H9 (cell line): ENCODE results near the gene RBMS3. TPM values are rescaled to one million over a fixed set of nuclear protein-coding genes. Genes with fewer than 3 reads are reported as not detected.

Experiments used
- DNase-seq: peaks from one replicate; pipeline ENCODE4 v3.0.0-alpha.2; 2017
- H2AFZ ChIP-seq: one replicate; pipeline ENCODE4 v1.6.1; 2013; ENCODE audit warnings: mild to moderate bottlenecking, low read length, control low read depth, moderate library complexity
- H2AK5ac ChIP-seq: 2 replicates; pipeline ENCODE4 v1.6.1; 2013; ENCODE audit warnings: low read length, control low read depth, mixed read lengths; ENCODE audit not compliant: insufficient read length
- H2BK120ac ChIP-seq: one replicate; pipeline ENCODE4 v1.6.1; 2013; ENCODE audit warnings: low read depth, mild to moderate bottlenecking, low read length, control low read depth, inconsistent platforms; ENCODE audit not compliant: poor library complexity, severe bottlenecking
- H2BK12ac ChIP-seq: 2 replicates; pipeline ENCODE4 v1.6.1; 2013; ENCODE audit warnings: low read length, control low read depth, mixed read lengths, low read depth; ENCODE audit not compliant: insufficient read length
- H2BK15ac ChIP-seq: 2 replicates; pipeline ENCODE4 v1.6.1; 2013; ENCODE audit warnings: low read depth, low read length, control low read depth
- H2BK20ac ChIP-seq: one replicate; pipeline ENCODE4 v1.6.1; 2013; ENCODE audit warnings: low read depth, mild to moderate bottlenecking, low read length, control low read depth, inconsistent platforms; ENCODE audit not compliant: poor library complexity, severe bottlenecking
- H2BK5ac ChIP-seq: 2 replicates; pipeline ENCODE4 v1.6.1; 2013; ENCODE audit warnings: low read length, control low read depth, mixed read lengths; ENCODE audit not compliant: insufficient read length
- H3K14ac ChIP-seq: 2 replicates; pipeline ENCODE4 v1.6.1; 2013; ENCODE audit warnings: low read length, control low read depth; ENCODE audit not compliant: insufficient read depth
- H3K18ac ChIP-seq: 2 replicates; pipeline ENCODE4 v1.6.1; 2013; ENCODE audit warnings: low read depth, mild to moderate bottlenecking, mixed read lengths, low read length, control low read depth; ENCODE audit not compliant: insufficient read length
- H3K23ac ChIP-seq: 2 replicates; pipeline ENCODE4 v1.6.1; 2013; ENCODE audit warnings: low read length, control low read depth, mixed read lengths, low read depth; ENCODE audit not compliant: insufficient read length
- H3K23me2 ChIP-seq: 2 replicates; pipeline ENCODE4 v1.6.1; 2013; ENCODE audit warnings: low read depth, mild to moderate bottlenecking, mixed read lengths, low read length, control low read depth; ENCODE audit not compliant: insufficient read length, poor library complexity, severe bottlenecking
- H3K27ac ChIP-seq: 2 replicates; pipeline ENCODE4 v1.5.1; 2013; ENCODE audit warnings: low read length, control low read depth, mixed read lengths, low read depth; ENCODE audit not compliant: insufficient read length
- H3K27me3 ChIP-seq: 2 replicates; pipeline ENCODE4 v1.6.1; 2013; ENCODE audit warnings: low read length, control low read depth, inconsistent platforms; ENCODE audit not compliant: insufficient read depth
- H3K4ac ChIP-seq: 2 replicates; pipeline ENCODE4 v1.6.1; 2013; ENCODE audit warnings: low read depth, mild to moderate bottlenecking, control low read depth, inconsistent platforms, low read length, moderate library complexity
- H3K4me1 ChIP-seq: 2 replicates; pipeline ENCODE4 v1.6.1; 2013; ENCODE audit warnings: low read length, control low read depth, inconsistent platforms; ENCODE audit not compliant: insufficient read depth
- H3K4me2 ChIP-seq: 2 replicates; pipeline ENCODE4 v1.6.1; 2013; ENCODE audit warnings: low read length, control low read depth, mixed read lengths; ENCODE audit not compliant: insufficient read length, insufficient read depth
- H3K56ac ChIP-seq: 2 replicates; pipeline ENCODE4 v1.6.1; 2013; ENCODE audit warnings: low read depth, mild to moderate bottlenecking, mixed read lengths, low read length, control low read depth; ENCODE audit not compliant: insufficient read length
- H3K79me1 ChIP-seq: 2 replicates; pipeline ENCODE4 v1.6.1; 2013; ENCODE audit warnings: low read depth, mild to moderate bottlenecking, moderate library complexity, low read length, control low read depth, inconsistent platforms; ENCODE audit not compliant: insufficient read depth, poor library complexity, severe bottlenecking
- H3K79me2 ChIP-seq: 2 replicates; pipeline ENCODE4 v1.6.1; 2013; ENCODE audit warnings: low read length, control low read depth, inconsistent platforms; ENCODE audit not compliant: insufficient read depth
- H3K9ac ChIP-seq: 2 replicates; pipeline ENCODE4 v1.6.1; 2013; ENCODE audit warnings: low read length, control low read depth, mixed read lengths; ENCODE audit not compliant: insufficient read length; ENCODE audit errors: extremely low read depth
- H3K9me3 ChIP-seq: one replicate; pipeline ENCODE4 v1.6.1; 2013; ENCODE audit warnings: low read depth, low read length, inconsistent platforms; ENCODE audit not compliant: control insufficient read depth
- H3T11ph ChIP-seq: one replicate; pipeline ENCODE4 v1.6.1; 2013; ENCODE audit warnings: mild to moderate bottlenecking, low read length, control low read depth, inconsistent platforms
- H4K20me1 ChIP-seq: one replicate; pipeline ENCODE4 v1.6.1; 2013; ENCODE audit not compliant: control insufficient read depth, insufficient read length, insufficient read depth
- H4K5ac ChIP-seq: 2 replicates; pipeline ENCODE4 v1.6.1; 2013; ENCODE audit warnings: low read depth, mild to moderate bottlenecking, mixed read lengths, low read length, control low read depth; ENCODE audit not compliant: insufficient read length
- H4K8ac ChIP-seq: replicated peaks from 2 replicates; pipeline ENCODE4 v1.6.1; 2013; ENCODE audit warnings: low read length, control low read depth, mixed read lengths, low read depth; ENCODE audit not compliant: insufficient read length
- H4K91ac ChIP-seq: 2 replicates; pipeline ENCODE4 v1.6.1; 2013; ENCODE audit warnings: low read depth, mild to moderate bottlenecking, moderate library complexity, mixed read lengths, low read length, control low read depth; ENCODE audit not compliant: insufficient read length
- H3K27ac Mint-ChIP-seq, 3 experiments: 2 replicates in 2 of 3; 3 replicates in 1 of 3; pipeline ENCODE4 v1.8.0; 2020 to 2021; ENCODE audit warnings: mixed read lengths in 3 of 3, mild to moderate bottlenecking in 1 of 3, moderate library complexity in 1 of 3
- H3K27me3 Mint-ChIP-seq: 2 replicates; pipeline ENCODE4 v1.8.0; 2021; ENCODE audit warnings: low read depth, mild to moderate bottlenecking, moderate library complexity, mixed read lengths
- H3K36me3 Mint-ChIP-seq, 3 experiments: 2 replicates in 2 of 3; 3 replicates in 1 of 3; pipeline ENCODE4 v1.8.0; 2020 to 2021; ENCODE audit warnings: low read depth in 3 of 3, mixed read lengths in 3 of 3; ENCODE audit not compliant: insufficient read depth in 1 of 3
- H3K4me1 Mint-ChIP-seq, 2 experiments: 2 replicates each; pipeline ENCODE4 v1.8.0; 2020; ENCODE audit warnings: mixed read lengths in 2 of 2
- H3K4me3 Mint-ChIP-seq, 2 experiments: 2 replicates in 1 of 2; 3 replicates in 1 of 2; pipeline ENCODE4 v1.8.0; 2020 to 2021; ENCODE audit warnings: mild to moderate bottlenecking in 2 of 2, mixed read lengths in 2 of 2, moderate library complexity in 1 of 2
- H3K9me3 Mint-ChIP-seq, 2 experiments: 2 replicates in 1 of 2; 3 replicates in 1 of 2; pipeline ENCODE4 v1.8.0; 2020; ENCODE audit warnings: mild to moderate bottlenecking in 2 of 2, mixed read lengths in 2 of 2, moderate library complexity in 1 of 2
- WGBS: extraction: QIAGEN DNeasy Blood & Tissue Kit; methylation state at CpG from one replicate; pipeline ENCODE4 v1.1.7; 2013; ENCODE audit warnings: missing lambda C conversion rate, low lambda C conversion rate, mixed read lengths; ENCODE audit not compliant: insufficient read length; ENCODE audit errors: extremely low coverage; 5-methylcytosine and 5-hydroxymethylcytosine counted together
- total RNA-seq: library from RNA; stranded (reverse); gene quantifications from 2 replicates; pipeline ENCODE4 v1.2.1, GENCODE V29; 2021
- TF ChIP-seq, protein P1 (sequence below): fragments of 200-600 bp; sonication (generic); conservative IDR thresholded peaks from 3 replicates; pipeline ENCODE4 v1.8.0; 2021; ENCODE audit warnings: antibody characterized with exemption, mild to moderate bottlenecking

Gene RBMS3
- total RNA-seq, 1 experiment from 2014 or later = 8.1 TPM

- Mint-ChIP-seq H3K27me3 (no peaks in the 10 kb centered on the region), H3K27ac (peak overlapping the region in 1 of 3 experiments; percentile 44; a peak in 1 of 7 replicates), H3K9me3 (peaks cover 0 to 2% of the 10 kb centered on the region in 2 experiments; a peak in 3 of 5 replicates), H3K4me1 (peaks cover 5 to 21% of the 10 kb centered on the region in 2 experiments), H3K36me3 (peaks cover 0 to 2% (median 2%) of the 10 kb centered on the region in 3 experiments; a peak in 2 of 7 replicates), H3K4me3 (no peak overlapping the region)
- Histone ChIP-seq H2BK20ac (no peak overlapping the region), H3T11ph (no peak overlapping the region), H4K8ac (no peak overlapping the region), H3K9ac (no peak overlapping the region), H3K4me2 (no peak overlapping the region), H2BK120ac (no peak overlapping the region), H3K23ac (no peak overlapping the region), H3K18ac (no peak overlapping the region), H3K27ac (no peak overlapping the region), H3K14ac (no peak overlapping the region), H4K91ac (no peak overlapping the region), H3K27me3 (no peaks in the 10 kb centered on the region), H4K20me1 (no peaks in the 10 kb centered on the region), H3K56ac (no peak overlapping the region), H2AK5ac (no peak overlapping the region), H2BK12ac (no peak overlapping the region), H2BK15ac (no peak overlapping the region), H3K79me2 (no peaks in the 10 kb centered on the region), H2AFZ (peak overlapping the region; percentile 73), H3K23me2 (no peaks in the 10 kb centered on the region), H3K9me3 (no peaks in the 10 kb centered on the region), H4K5ac (no peak overlapping the region), H3K79me1 (no peaks in the 10 kb centered on the region), H2BK5ac (no peak overlapping the region), H3K4me1 (peaks cover 4% of the 10 kb centered on the region; the same call in 1 of the 2 replicates), H3K4ac (no peak overlapping the region)
- no peak for DNase-seq
- WGBS = no CpG with 5 or more reads among the region's 2 CpGs
- TF ChIP-seq, protein P1, sequence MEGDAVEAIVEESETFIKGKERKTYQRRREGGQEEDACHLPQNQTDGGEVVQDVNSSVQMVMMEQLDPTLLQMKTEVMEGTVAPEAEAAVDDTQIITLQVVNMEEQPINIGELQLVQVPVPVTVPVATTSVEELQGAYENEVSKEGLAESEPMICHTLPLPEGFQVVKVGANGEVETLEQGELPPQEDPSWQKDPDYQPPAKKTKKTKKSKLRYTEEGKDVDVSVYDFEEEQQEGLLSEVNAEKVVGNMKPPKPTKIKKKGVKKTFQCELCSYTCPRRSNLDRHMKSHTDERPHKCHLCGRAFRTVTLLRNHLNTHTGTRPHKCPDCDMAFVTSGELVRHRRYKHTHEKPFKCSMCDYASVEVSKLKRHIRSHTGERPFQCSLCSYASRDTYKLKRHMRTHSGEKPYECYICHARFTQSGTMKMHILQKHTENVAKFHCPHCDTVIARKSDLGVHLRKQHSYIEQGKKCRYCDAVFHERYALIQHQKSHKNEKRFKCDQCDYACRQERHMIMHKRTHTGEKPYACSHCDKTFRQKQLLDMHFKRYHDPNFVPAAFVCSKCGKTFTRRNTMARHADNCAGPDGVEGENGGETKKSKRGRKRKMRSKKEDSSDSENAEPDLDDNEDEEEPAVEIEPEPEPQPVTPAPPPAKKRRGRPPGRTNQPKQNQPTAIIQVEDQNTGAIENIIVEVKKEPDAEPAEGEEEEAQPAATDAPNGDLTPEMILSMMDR = no peak
Observed at GRCh38 chr3:29557186-29557585, 276.3 kb downstream of the RBMS3 start.
